HepG2 (cell line): ENCODE results near the gene A3GALT2. TPM values are rescaled to one million over a fixed set of nuclear protein-coding genes. Genes with fewer than 3 reads are reported as not detected.

Experiments used
- ATAC-seq: fragments of 200-7000 bp; cut with Tn5 transposase; 3 replicates; pipeline ENCODE4 v1.9.1; 2020; ENCODE audit warnings: mild to moderate bottlenecking, moderate library complexity
- BruUV-seq: library from RNA; stranded (reverse); fragments of 400-500 nt; replicated peaks from 2 replicates; lab custom pipeline; 2021; lab: Mats Ljungman, UMichigan
- CTCF ChIA-PET: fragments of 300-600 bp; formaldehyde crosslinking; extraction: SDS; loops from one replicate; lab custom pipeline; 2021; ENCODE audit warnings: low total read pairs, inconsistent platforms, low intra/inter-chr PET ratio; lab: Yijun Ruan, JAX
- POLR2A ChIA-PET: fragments of 350-600 bp; sonication (Branson Sonifier 250); formaldehyde crosslinking; loops from one replicate; lab custom pipeline; 2020; ENCODE audit warnings: antibody characterized with exemption, inconsistent platforms; lab: Yijun Ruan, JAX
- DNase-seq: peaks from one replicate; pipeline ENCODE4 v3.0.0-alpha.2; 2015; ENCODE audit warnings: low spot score
- FAIRE-seq: peaks from 3 replicates; lab custom pipeline; 2011; peaks lifted over from hg19 to GRCh38; lab: Jason Lieb, UNC
- H2AFZ ChIP-seq: one replicate; pipeline ENCODE4 v1.6.1; 2011; ENCODE audit warnings: low read length, inconsistent platforms
- H3K27ac ChIP-seq: fragments of 300-600 bp; 3 replicates; pipeline ENCODE4 v1.8.0; 2011; ENCODE audit warnings: mixed run types, mild to moderate bottlenecking, mixed read lengths, low read length, inconsistent platforms; ENCODE audit not compliant: insufficient read depth; ENCODE audit errors: extremely low read length
- H3K27me3 ChIP-seq, 2 experiments: fragments of 200-600 bp in 1 of 2; 2 replicates in 1 of 2; 3 replicates in 1 of 2; pipeline versions ENCODE4 v1.6.0 to v1.8.0; 2011; ENCODE audit warnings: low read length in 2 of 2, mild to moderate bottlenecking in 2 of 2, moderate library complexity in 2 of 2, inconsistent platforms in 1 of 2; ENCODE audit not compliant: insufficient read depth in 2 of 2, control insufficient read depth in 1 of 2
- H3K36me3 ChIP-seq, 2 experiments: fragments of 200-600 bp in 1 of 2; replicated peaks in 1 of 2; 2 replicates in 1 of 2; 3 replicates in 1 of 2; pipeline versions ENCODE4 v1.5.1 to v1.8.0; 2011; ENCODE audit warnings: low read length in 2 of 2, inconsistent platforms in 1 of 2; ENCODE audit not compliant: insufficient read depth in 2 of 2, control insufficient read depth in 1 of 2
- H3K4me1 ChIP-seq: 2 replicates; pipeline ENCODE4 v1.5.1; 2012; ENCODE audit warnings: low read length, inconsistent platforms; ENCODE audit not compliant: insufficient read depth
- H3K4me2 ChIP-seq: 2 replicates; pipeline ENCODE4 v1.6.0; 2011; ENCODE audit warnings: low read depth, low read length, inconsistent platforms
- H3K4me3 ChIP-seq, 3 experiments: fragments of 200-600 bp in 1 of 3; sonication (generic), shearing (Covaris generic) in 1 of 3; replicated peaks in 1 of 3; 2 replicates each; pipeline ENCODE4 v1.5.1; 2011 to 2016; ENCODE audit warnings: low read length in 3 of 3, inconsistent platforms in 2 of 3, low read depth in 2 of 3, mild to moderate bottlenecking in 2 of 3, control low read depth in 1 of 3, mixed read lengths in 1 of 3; ENCODE audit not compliant: insufficient read depth in 1 of 3
- H3K79me2 ChIP-seq: one replicate; pipeline ENCODE4 v1.6.1; 2011; ENCODE audit warnings: low read length, inconsistent platforms; ENCODE audit not compliant: insufficient read depth
- H3K9ac ChIP-seq: 2 replicates; pipeline ENCODE4 v1.6.0; 2011; ENCODE audit warnings: mild to moderate bottlenecking, low read depth, low read length, inconsistent platforms; ENCODE audit not compliant: insufficient read depth
- H3K9me3 ChIP-seq: 2 replicates; pipeline ENCODE4 v1.5.1; 2012; ENCODE audit warnings: mild to moderate bottlenecking, low read length
- H4K20me1 ChIP-seq: 2 replicates; pipeline ENCODE4 v1.6.0; 2011; ENCODE audit warnings: inconsistent platforms, mild to moderate bottlenecking, low read length, moderate library complexity; ENCODE audit not compliant: insufficient read depth
- ATF7-NPFF ChIP-seq: sonication (generic); formaldehyde crosslinking; IDR thresholded peaks from 2 replicates; pipeline ENCODE4 v1.8.1; 2023; ENCODE audit warnings: mild to moderate bottlenecking, low read depth, missing genetic modification reagents, moderate library complexity
- BCL6 ChIP-seq: IDR thresholded peaks from 2 replicates; pipeline ENCODE4 v1.6.1; 2016; ENCODE audit warnings: missing genetic modification reagents, missing compliant biosample characterization
- CBX1 ChIP-seq: IDR thresholded peaks from one replicate; pipeline ENCODE4 v1.6.1; 2016; ENCODE audit warnings: antibody characterized with exemption, low read depth
- HNRNPL ChIP-seq: fragments of 200-400 bp; formaldehyde crosslinking; IDR thresholded peaks from 2 replicates; pipeline ENCODE4 v1.6.1; 2017; ENCODE audit warnings: mild to moderate bottlenecking, low read depth, low read length
- HOXA7 ChIP-seq: sonication (generic); formaldehyde crosslinking; IDR thresholded peaks from 2 replicates; pipeline ENCODE4 v1.8.1; 2022; ENCODE audit warnings: mild to moderate bottlenecking, missing genetic modification reagents, moderate library complexity
- JUNB ChIP-seq: sonication (generic); formaldehyde crosslinking; IDR thresholded peaks from 2 replicates; pipeline ENCODE4 v1.8.0; 2022; ENCODE audit warnings: missing genetic modification reagents, mild to moderate bottlenecking, borderline replicate concordance
- MIER2 ChIP-seq: IDR thresholded peaks from 2 replicates; pipeline ENCODE4 v1.6.1; 2016; ENCODE audit warnings: missing biosample characterization, missing genetic modification reagents
- POLR2A ChIP-seq, 2 experiments: IDR thresholded peaks; 2 replicates each; pipeline ENCODE4 v1.6.1; 2011; ENCODE audit warnings: low read depth in 2 of 2, low read length in 2 of 2, mild to moderate bottlenecking in 1 of 2, moderate library complexity in 1 of 2; ENCODE audit not compliant: insufficient read depth in 1 of 2
- POLR2AphosphoS5 ChIP-seq: IDR thresholded peaks from 2 replicates; pipeline ENCODE4 v1.6.1; 2012; ENCODE audit warnings: low read depth, low read length
- POLR2G ChIP-seq: fragments of 200-400 bp; formaldehyde crosslinking; IDR thresholded peaks from 2 replicates; pipeline ENCODE4 v1.6.1; 2018; ENCODE audit warnings: mild to moderate bottlenecking, low read depth, low read length, moderate library complexity
- RFXANK ChIP-seq: IDR thresholded peaks from 2 replicates; pipeline ENCODE4 v1.6.1; 2016
- SAP130 ChIP-seq: IDR thresholded peaks from 2 replicates; pipeline ENCODE4 v1.6.1; 2016; ENCODE audit warnings: low read depth
- SP2 ChIP-seq: sonication (generic); formaldehyde crosslinking; IDR thresholded peaks from 2 replicates; pipeline ENCODE4 v1.5.1; 2020; ENCODE audit warnings: mild to moderate bottlenecking, missing genetic modification reagents
- TBX3 ChIP-seq: fragments of 450-650 bp; IDR thresholded peaks from 2 replicates; pipeline ENCODE4 v1.6.1; 2017; ENCODE audit warnings: antibody characterized with exemption, mild to moderate bottlenecking, inconsistent platforms, borderline replicate concordance
- ZBTB1 ChIP-seq: sonication (generic); formaldehyde crosslinking; IDR thresholded peaks from 2 replicates; pipeline ENCODE4 v1.4.0; 2020; ENCODE audit warnings: missing genetic modification reagents, borderline replicate concordance
- ZNF317 ChIP-seq: sonication (generic); formaldehyde crosslinking; IDR thresholded peaks from 2 replicates; pipeline ENCODE4 v1.5.0; 2020; ENCODE audit warnings: mild to moderate bottlenecking, missing genetic modification reagents
- ZNF530 ChIP-seq: sonication (generic); formaldehyde crosslinking; IDR thresholded peaks from 2 replicates; pipeline ENCODE4 v1.5.0; 2020; ENCODE audit warnings: low read depth, mild to moderate bottlenecking, missing genetic modification reagents
- ZNF749 ChIP-seq: sonication (generic); formaldehyde crosslinking; IDR thresholded peaks from 2 replicates; pipeline ENCODE4 v1.8.0; 2022; ENCODE audit warnings: mild to moderate bottlenecking, missing genetic modification reagents, moderate library complexity, borderline replicate concordance
- WGBS: methylation state at CpG from one replicate; pipeline ENCODE4 v1.1.6; 2017; ENCODE audit warnings: low lambda C conversion rate; 5-methylcytosine and 5-hydroxymethylcytosine counted together
- in situ Hi-C: cut with HindIII; loops from 2 replicates; pipeline ENCODE4 v1.10.0; 2017; ENCODE audit warnings: low pct_unique_long_range_greater_than_20kb; ENCODE audit not compliant: extremely low pct_ligation_motif_present
- intact Hi-C: fragments of 100-400 bp; cut with micrococcal nuclease; formaldehyde crosslinking; loops from one replicate; pipeline ENCODE4 v1.10.0; 2022; ENCODE audit not compliant: unreplicated experiment
- polyA plus RNA-seq, 8 experiments: library from polyadenylated mRNA; depleted of rRNA in 3 of 8; stranded (reverse) in 7 of 8; unstranded in 1 of 8; fragments of >200 nt; fragmentation: Illumina TruSeq in 4 of 8; extraction: Trizol in 4 of 8; gene quantifications; 2 replicates each; pipeline versions ENCODE4 v1.2.1 to v1.2.3, GENCODE V29; 2011 to 2016; ENCODE audit warnings: low read depth in 4 of 8, missing spikeins in 1 of 8, mixed read lengths in 1 of 8; ENCODE audit not compliant: insufficient read depth in 1 of 8
- total RNA-seq, 5 experiments: library from RNA; depleted of rRNA; stranded (reverse); fragments of >200 nt; fragmentation: Illumina TruSeq; extraction: Trizol; gene quantifications; 2 replicates each; pipeline ENCODE4 v1.2.3, GENCODE V29; 2016; ENCODE audit warnings: low read depth in 1 of 5
- TF ChIP-seq, protein P1 (sequence below): sonication (generic); formaldehyde crosslinking; IDR thresholded peaks from 2 replicates; pipeline ENCODE4 v1.5.0; 2020; ENCODE audit warnings: missing genetic modification reagents
- TF ChIP-seq, protein P2 (sequence below): sonication (generic); formaldehyde crosslinking; IDR thresholded peaks from 2 replicates; pipeline ENCODE4 v1.5.1; 2020; ENCODE audit warnings: missing genetic modification reagents, mild to moderate bottlenecking, borderline replicate concordance

Gene A3GALT2
- total and polyA plus RNA-seq, 2 of the 13 experiments (the other 11 are each of a cell fraction or from before 2014, with no cell fraction given) = not detected

GRCh38 chr1:33348676-33349080, 27.8 kb upstream of the A3GALT2 start:
- intact Hi-C loops = no loop called here
- WGBS = 2% methylated on average over 11 of the region's 11 CpGs
- FAIRE-seq = no peak
- TF ChIP-seq ZNF749 = no peak
- no peak for TF ChIP-seq MIER2
- no peak for TF ChIP-seq ZNF317 (CRISPR knock-in tag)
- TF ChIP-seq POLR2AphosphoS5 = 0 out of 2 replicates have a peak, but pooled peaks have one; percentile 20
- TF ChIP-seq HNRNPL = 0 out of 2 replicates have a peak, but pooled peaks have one; percentile 7
- TF ChIP-seq JUNB = 0 out of 2 replicates have a peak, but pooled peaks have one; percentile 42
- peak; percentile 25; the same call in 1 of the 2 replicates for TF ChIP-seq SAP130 (CRISPR knock-in tag)
- no peak for TF ChIP-seq ZBTB1 (CRISPR knock-in tag)
- TF ChIP-seq TBX3 = no peak
- TF ChIP-seq, protein P1, sequence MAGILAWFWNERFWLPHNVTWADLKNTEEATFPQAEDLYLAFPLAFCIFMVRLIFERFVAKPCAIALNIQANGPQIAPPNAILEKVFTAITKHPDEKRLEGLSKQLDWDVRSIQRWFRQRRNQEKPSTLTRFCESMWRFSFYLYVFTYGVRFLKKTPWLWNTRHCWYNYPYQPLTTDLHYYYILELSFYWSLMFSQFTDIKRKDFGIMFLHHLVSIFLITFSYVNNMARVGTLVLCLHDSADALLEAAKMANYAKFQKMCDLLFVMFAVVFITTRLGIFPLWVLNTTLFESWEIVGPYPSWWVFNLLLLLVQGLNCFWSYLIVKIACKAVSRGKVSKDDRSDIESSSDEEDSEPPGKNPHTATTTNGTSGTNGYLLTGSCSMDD = no peak
- TF ChIP-seq, protein P2, sequence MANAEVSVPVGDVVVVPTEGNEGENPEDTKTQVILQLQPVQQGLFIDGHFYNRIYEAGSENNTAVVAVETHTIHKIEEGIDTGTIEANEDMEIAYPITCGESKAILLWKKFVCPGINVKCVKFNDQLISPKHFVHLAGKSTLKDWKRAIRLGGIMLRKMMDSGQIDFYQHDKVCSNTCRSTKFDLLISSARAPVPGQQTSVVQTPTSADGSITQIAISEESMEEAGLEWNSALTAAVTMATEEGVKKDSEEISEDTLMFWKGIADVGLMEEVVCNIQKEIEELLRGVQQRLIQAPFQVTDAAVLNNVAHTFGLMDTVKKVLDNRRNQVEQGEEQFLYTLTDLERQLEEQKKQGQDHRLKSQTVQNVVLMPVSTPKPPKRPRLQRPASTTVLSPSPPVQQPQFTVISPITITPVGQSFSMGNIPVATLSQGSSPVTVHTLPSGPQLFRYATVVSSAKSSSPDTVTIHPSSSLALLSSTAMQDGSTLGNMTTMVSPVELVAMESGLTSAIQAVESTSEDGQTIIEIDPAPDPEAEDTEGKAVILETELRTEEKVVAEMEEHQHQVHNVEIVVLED (CRISPR knock-in tag) = no peak
- TF ChIP-seq SP2 (CRISPR knock-in tag) = no peak
- no peak for TF ChIP-seq BCL6 (CRISPR knock-in tag)
- TF ChIP-seq ATF7-NPFF (CRISPR knock-in tag) = no peak
- no peak for TF ChIP-seq RFXANK (CRISPR knock-in tag)
- no peak for TF ChIP-seq ZNF530 (CRISPR knock-in tag)
- no peak for TF ChIP-seq HOXA7
- peak; percentile 17; the same call in 1 of the 2 replicates for TF ChIP-seq POLR2G
- TF ChIP-seq CBX1 = no peak
- TF ChIP-seq POLR2A (IDR thresholded peaks at IDR 0.05; ENCODE audit: insufficient read depth in 1 of 2, low read depth in 2 of 2, low read length in 2 of 2) = 0 out of 4 replicates have a peak, but pooled peaks of 1 of the 2 experiments have one; percentile 28

More at GRCh38 chr1:33348676-33349080, 27.8 kb upstream of the A3GALT2 start:
- BruUV-seq = no TSS peak
- H3K9ac ChIP-seq = peak overlapping the region; percentile 81
- in situ Hi-C loops = no loop called here
- H3K9me3 ChIP-seq = no peaks in the 10 kb centered on the region
- H2AFZ ChIP-seq = no peak overlapping the region
- no peaks in the 10 kb centered on the region; a peak in 1 of 5 replicates for H3K27me3 ChIP-seq
- H3K4me1 ChIP-seq = peaks cover 81% of the 10 kb centered on the region
- DNase-seq = no peak
- H3K79me2 ChIP-seq = peaks cover 57% of the 10 kb centered on the region
- peaks cover under 1 to 16% of the 10 kb centered on the region in 2 experiments; a peak in 2 of 5 replicates for H3K36me3 ChIP-seq
- H3K4me2 ChIP-seq = peak overlapping the region; percentile 88
- CTCF ChIA-PET = no interaction called here
- peak overlapping the region; percentile 82 to 94 (median 88) for H3K4me3 ChIP-seq
- H4K20me1 ChIP-seq = no peaks in the 10 kb centered on the region
- peak overlapping the region; percentile 92 for H3K27ac ChIP-seq
- no peak for ATAC-seq
- POLR2A ChIA-PET = interaction anchor here (1.5 to 2.7 kb wide), 4 partner anchors 10 to 91 kb away, joined by 5 to 16 read pairs (median 8); no protein-coding TSS in a partner anchor
